Astrocyte (in vitro differentiated cells and primary cell): Measurements from ENCODE around the gene NUTM1. TPM values are rescaled to one million over a fixed set of nuclear protein-coding genes. Genes with fewer than 3 reads are reported as not detected.

Experiments
- DNase-seq: peaks from one replicate; pipeline ENCODE4 v3.0.0-alpha.2; 2010; ENCODE audit warnings: low read depth
- FAIRE-seq: peaks from 2 replicates; lab custom pipeline; 2011; peaks lifted over from hg19 to GRCh38; lab: Jason Lieb, UNC
- H2AFZ ChIP-seq: 2 replicates; pipeline ENCODE4 v1.6.0; 2012; ENCODE audit warnings: low read depth, low read length, inconsistent platforms
- H3K27ac ChIP-seq: 2 replicates; pipeline ENCODE4 v1.5.1; 2011; ENCODE audit warnings: low read depth, low read length, inconsistent platforms
- H3K27me3 ChIP-seq: 2 replicates; pipeline ENCODE4 v1.6.0; 2011; ENCODE audit warnings: low read length, inconsistent platforms; ENCODE audit not compliant: insufficient read depth
- H3K36me3 ChIP-seq: 2 replicates; pipeline ENCODE4 v1.5.1; 2011; ENCODE audit warnings: low read length, inconsistent platforms; ENCODE audit not compliant: insufficient read depth
- H3K4me1 ChIP-seq: 2 replicates; pipeline ENCODE4 v1.5.1; 2011; ENCODE audit warnings: low read length, inconsistent platforms; ENCODE audit not compliant: insufficient read depth
- H3K4me2 ChIP-seq: 2 replicates; pipeline ENCODE4 v1.6.0; 2012; ENCODE audit warnings: low read length, inconsistent platforms
- H3K4me3 ChIP-seq: 2 replicates; pipeline ENCODE4 v1.5.1; 2011; ENCODE audit warnings: low read depth, mild to moderate bottlenecking, low read length, inconsistent platforms; ENCODE audit not compliant: insufficient read depth
- H3K79me2 ChIP-seq: 2 replicates; pipeline ENCODE4 v1.6.0; 2012; ENCODE audit warnings: mild to moderate bottlenecking, low read length, inconsistent platforms; ENCODE audit not compliant: insufficient read depth
- H3K9ac ChIP-seq: 2 replicates; pipeline ENCODE4 v1.6.0; 2012; ENCODE audit warnings: mild to moderate bottlenecking, low read length, inconsistent platforms
- H3K9me3 ChIP-seq: 2 replicates; pipeline ENCODE4 v1.5.1; 2012; ENCODE audit warnings: low read depth, mild to moderate bottlenecking, low read length, inconsistent platforms; ENCODE audit not compliant: insufficient read depth
- H4K20me1 ChIP-seq: 2 replicates; pipeline ENCODE4 v1.6.0; 2012; ENCODE audit warnings: low read length, inconsistent platforms; ENCODE audit not compliant: insufficient read depth
- H3K27ac Mint-ChIP-seq: one replicate; pipeline ENCODE4 v1.8.0; 2021; ENCODE audit warnings: mild to moderate bottlenecking, mixed read lengths; ENCODE audit not compliant: unreplicated experiment
- H3K27me3 Mint-ChIP-seq: one replicate; pipeline ENCODE4 v1.8.0; 2021; ENCODE audit warnings: low read depth, mixed read lengths; ENCODE audit not compliant: unreplicated experiment
- H3K36me3 Mint-ChIP-seq: one replicate; pipeline ENCODE4 v1.8.0; 2021; ENCODE audit warnings: low read depth, mixed read lengths; ENCODE audit not compliant: unreplicated experiment
- H3K4me1 Mint-ChIP-seq: one replicate; pipeline ENCODE4 v1.8.0; 2021; ENCODE audit warnings: low read depth, mixed read lengths; ENCODE audit not compliant: unreplicated experiment
- H3K4me3 Mint-ChIP-seq: one replicate; pipeline ENCODE4 v1.8.0; 2021; ENCODE audit warnings: mild to moderate bottlenecking, moderate library complexity, mixed read lengths; ENCODE audit not compliant: unreplicated experiment
- H3K9me3 Mint-ChIP-seq: one replicate; pipeline ENCODE4 v1.8.0; 2021; ENCODE audit warnings: mild to moderate bottlenecking, mixed read lengths; ENCODE audit not compliant: unreplicated experiment
- CTCF ChIP-seq: IDR thresholded peaks from 2 replicates; pipeline ENCODE4 v1.5.1; 2011; ENCODE audit warnings: low read depth, mild to moderate bottlenecking, inconsistent platforms, low read length, moderate library complexity; ENCODE audit not compliant: insufficient read depth
- EZH2 ChIP-seq: IDR thresholded peaks from 2 replicates; pipeline ENCODE4 v1.6.1; 2012; ENCODE audit warnings: mild to moderate bottlenecking, low read length, inconsistent platforms; ENCODE audit not compliant: insufficient read depth
- total RNA-seq: library from RNA; stranded (reverse); gene quantifications from 2 replicates; pipeline ENCODE4 v1.2.1, GENCODE V29; 2021

NUTM1 gene
- total RNA-seq, 1 donor from 2014 or later: not detected

DNA sequence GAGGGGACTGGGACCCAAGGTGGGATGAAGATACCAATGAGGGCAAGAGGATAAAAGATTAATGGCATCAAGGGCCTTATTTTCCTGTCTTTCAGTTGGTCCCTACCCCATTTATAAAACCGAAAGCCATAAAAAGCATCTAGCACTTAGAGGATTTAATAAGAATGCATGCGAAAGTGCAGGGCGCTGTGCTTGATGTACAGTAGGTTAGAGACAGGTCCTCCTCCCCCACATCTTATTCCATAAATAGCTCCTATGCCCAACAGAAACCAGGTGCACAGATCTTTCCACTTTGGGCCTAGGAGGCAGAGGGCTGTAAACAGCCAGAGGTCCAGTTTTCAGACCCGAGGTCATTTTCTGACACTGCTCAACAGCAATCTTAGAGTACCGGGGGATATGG is 22.7 kb downstream of the NUTM1 start:
- H3K4me1 Mint-ChIP-seq: peaks cover 17% of the 10 kb centered on the region
- no peaks in the 10 kb centered on the region for H3K27me3 Mint-ChIP-seq
- H3K9me3 Mint-ChIP-seq: no peaks in the 10 kb centered on the region
- Histone ChIP-seq H2AFZ (peak overlapping the region; percentile 84), H3K36me3 (peaks cover 9% of the 10 kb centered on the region), H3K9ac (peak overlapping the region; percentile 88), H3K9me3 (no peaks in the 10 kb centered on the region), H3K4me2 (peak overlapping the region; percentile 95), H3K4me3 (peak overlapping the region; percentile 77), H3K79me2 (peaks cover 21% of the 10 kb centered on the region), H4K20me1 (peaks cover 25% of the 10 kb centered on the region), H3K27me3 (no peaks in the 10 kb centered on the region), H3K27ac (no peak overlapping the region), H3K4me1 (peaks cover 15% of the 10 kb centered on the region)
- peak overlapping the region; percentile 93 for H3K4me3 Mint-ChIP-seq
- DNase-seq: no peak
- FAIRE-seq: no peak
- TF ChIP-seq CTCF: no peak
- TF ChIP-seq EZH2: no peak
- H3K36me3 Mint-ChIP-seq: peaks cover 12% of the 10 kb centered on the region
- H3K27ac Mint-ChIP-seq: peak overlapping the region; percentile 77

- Mint-ChIP-seq H3K4me1 (peaks cover 17% of the 10 kb centered on the region), H3K27ac (peak overlapping the region; percentile 2), H3K4me3 (peak overlapping the region; percentile 93), H3K9me3 (no peaks in the 10 kb centered on the region), H3K27me3 (no peaks in the 10 kb centered on the region), H3K36me3 (peaks cover 6% of the 10 kb centered on the region)
- Histone ChIP-seq H3K4me3 (peak overlapping the region; percentile 77), H4K20me1 (peaks cover 25% of the 10 kb centered on the region), H3K4me1 (peaks cover 15% of the 10 kb centered on the region), H3K9ac (peak overlapping the region; percentile 88), H3K36me3 (peaks cover 6% of the 10 kb centered on the region), H3K79me2 (peaks cover 21% of the 10 kb centered on the region), H2AFZ (peak overlapping the region; percentile 84), H3K27ac (no peak overlapping the region), H3K9me3 (no peaks in the 10 kb centered on the region), H3K27me3 (no peaks in the 10 kb centered on the region), H3K4me2 (peak overlapping the region; percentile 95)
- DNase-seq (peak; percentile 27), FAIRE-seq (no peak)
- TF ChIP-seq CTCF (no peak), EZH2 (no peak)
Observed at GRCh38 chr15:34366271-34367065, 23.4 kb downstream of the NUTM1 start.
